HG02943 (cell line): ENCODE results near the gene PIRT.

Experiments used
- ATAC-seq: cut with Tn5 transposase; IDR thresholded peaks from one replicate; pipeline ENCODE4 v1.9.1; 2021; ENCODE audit warnings: mild to moderate bottlenecking, low read depth, moderate library complexity; ENCODE audit not compliant: unreplicated experiment

The PIRT gene

GRCh38 chr17:10824874-10825273 is 13.0 kb downstream of the PIRT start:
- no peak for ATAC-seq

GRCh38 chr17:10821770-10822169 is 16.1 kb downstream of the PIRT start:
- no peak for ATAC-seq

DNA sequence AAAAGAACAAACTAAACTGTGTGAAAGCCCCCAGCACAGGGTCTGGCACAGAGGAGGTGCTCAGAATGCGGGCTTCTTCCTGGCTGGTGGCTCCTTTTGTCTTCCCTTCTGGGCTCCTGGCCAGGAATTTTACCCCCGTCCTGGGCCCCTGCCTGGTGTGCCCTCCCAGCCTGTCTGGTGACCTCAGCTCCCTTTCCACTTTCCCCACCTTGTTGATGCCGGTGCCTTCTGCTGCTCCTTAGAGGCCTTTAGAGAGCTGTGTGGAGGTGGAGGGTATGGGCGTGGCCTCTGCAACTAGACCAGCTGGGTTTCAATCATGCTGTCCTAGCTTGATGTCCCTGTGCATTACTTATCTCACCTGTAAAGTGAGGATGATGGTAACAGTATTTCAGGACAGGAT is 16.8 kb downstream of the PIRT start:
- ATAC-seq = no peak

DNA sequence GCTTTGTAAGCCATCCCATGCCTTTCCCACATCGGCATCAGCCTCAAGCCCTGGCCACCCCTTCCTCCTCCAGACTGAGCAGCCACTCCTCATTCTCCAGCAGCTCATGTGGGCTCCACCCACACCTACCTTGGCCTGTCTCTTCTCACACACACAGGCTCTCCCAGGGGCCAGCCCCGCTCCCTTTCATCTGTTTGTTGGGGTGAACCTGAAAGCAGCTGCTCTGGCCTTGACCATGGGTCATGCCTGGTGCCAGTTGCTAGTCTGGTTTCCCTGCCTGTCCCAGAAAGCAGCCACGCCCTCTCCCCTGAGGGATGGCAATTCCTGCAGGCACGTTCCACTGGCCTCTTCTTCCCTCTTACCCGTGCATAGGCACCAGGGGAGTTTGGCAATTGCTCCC is 22.6 kb downstream of the PIRT start:
- no peak for ATAC-seq

GRCh38 chr17:10814075-10814474 is 23.8 kb downstream of the PIRT start:
- no peak for ATAC-seq

DNA sequence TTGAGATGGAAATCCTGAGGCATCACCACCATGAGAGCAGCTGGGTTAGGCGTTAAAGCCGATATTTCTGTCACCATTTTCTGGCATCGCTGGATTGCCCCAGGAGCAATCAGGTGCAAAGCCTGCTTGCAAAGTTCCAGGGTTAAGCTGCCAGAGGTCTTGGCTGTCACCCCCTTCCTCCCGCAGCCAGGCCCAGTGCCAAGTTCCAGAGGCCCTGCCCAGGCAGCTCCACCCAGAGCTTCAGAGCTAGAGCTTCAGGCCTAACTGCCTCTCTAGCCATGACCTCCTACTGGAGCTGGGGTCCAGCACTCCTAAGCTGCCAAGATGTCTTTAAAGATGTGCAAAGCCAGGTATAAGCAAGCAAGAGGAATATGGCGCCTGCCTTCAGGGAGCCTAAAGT is 25.2 kb downstream of the PIRT start:
- no peak for ATAC-seq

DNA sequence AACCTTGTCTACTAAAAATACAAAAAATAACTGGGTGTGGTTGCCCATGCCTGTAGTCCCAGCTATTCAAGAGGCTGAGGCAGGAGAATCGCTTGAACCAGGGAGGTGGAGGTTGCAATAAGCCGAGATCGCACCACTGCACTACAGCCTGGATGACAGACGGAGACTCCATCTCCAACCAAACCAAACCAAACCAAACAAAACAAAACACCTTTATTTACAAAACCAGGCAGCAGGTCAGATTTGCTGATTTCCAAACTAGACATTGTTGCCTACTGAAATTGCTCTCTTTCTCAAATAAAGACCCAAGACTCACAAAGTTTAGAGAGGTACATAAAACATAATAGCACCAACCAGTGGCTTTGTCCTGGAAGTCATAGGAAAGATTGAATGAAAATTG is 28.3 kb downstream of the PIRT start:
- ATAC-seq = no peak

DNA sequence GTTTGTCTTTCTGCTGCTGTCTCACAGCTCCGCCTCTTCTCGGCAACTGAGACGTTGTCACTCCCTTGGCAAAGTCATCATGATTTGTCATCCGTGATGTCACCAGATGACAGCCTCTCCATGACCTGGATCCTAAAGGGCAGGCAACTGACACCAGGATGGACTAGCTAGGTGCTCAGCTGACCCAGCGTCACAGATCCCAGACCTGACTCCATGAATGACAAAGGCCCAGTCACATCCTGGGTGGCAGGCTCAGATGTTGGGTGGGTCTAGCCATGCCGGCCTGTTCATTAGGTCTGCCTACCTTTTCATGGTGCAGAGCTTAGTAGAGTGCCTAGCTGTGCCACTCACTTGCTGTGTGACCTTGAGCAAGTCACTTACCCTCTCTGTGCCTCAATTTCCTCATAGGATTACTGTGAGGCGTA is 30.2 kb downstream of the PIRT start:
- ATAC-seq = no peak

GRCh38 chr17:10806545-10807262 is 31.2 kb downstream of the PIRT start:
- no peak for ATAC-seq

- ATAC-seq = no peak
These were observed 32.0 kb downstream of the PIRT start for GRCh38 chr17:10805911-10806310.

- ATAC-seq = no peak
These were observed 33.3 kb downstream of the PIRT start for GRCh38 chr17:10804546-10804945.

- no peak for ATAC-seq
These were observed 33.9 kb downstream of the PIRT start, which contains the start of gene TMEM238L for GRCh38 chr17:10803830-10804475. Gene TMEM238L, minus strand, starts transcription at chr17:10804099. Its CDS starts 136 bp downstream, at chr17:10803963.

- no peak for ATAC-seq
These were observed 34.5 kb downstream of the PIRT start for GRCh38 chr17:10803350-10803749.

- ATAC-seq = no peak
These were observed 35.2 kb downstream of the PIRT start for GRCh38 chr17:10802496-10803284.

DNA sequence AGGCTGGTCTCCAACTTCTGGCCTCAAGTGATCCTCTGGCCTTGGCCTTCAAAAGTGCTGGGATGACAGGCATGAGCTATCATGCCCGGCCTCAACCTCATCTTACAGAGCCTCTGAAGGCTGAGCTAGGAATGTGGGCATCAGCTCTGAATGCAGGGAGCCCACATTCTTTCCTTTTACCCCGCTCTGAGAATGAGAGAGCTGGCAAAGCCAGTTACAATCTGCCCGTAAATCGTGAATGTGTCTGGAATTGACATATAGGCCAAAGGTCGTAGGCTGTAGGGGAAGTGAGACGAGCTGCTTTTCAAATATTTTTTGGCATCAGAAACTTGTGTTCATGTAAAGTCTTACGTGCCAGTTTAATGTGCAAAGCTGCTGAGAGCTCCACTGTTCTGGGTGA is 38.5 kb downstream of the PIRT start:
- no peak for ATAC-seq

DNA sequence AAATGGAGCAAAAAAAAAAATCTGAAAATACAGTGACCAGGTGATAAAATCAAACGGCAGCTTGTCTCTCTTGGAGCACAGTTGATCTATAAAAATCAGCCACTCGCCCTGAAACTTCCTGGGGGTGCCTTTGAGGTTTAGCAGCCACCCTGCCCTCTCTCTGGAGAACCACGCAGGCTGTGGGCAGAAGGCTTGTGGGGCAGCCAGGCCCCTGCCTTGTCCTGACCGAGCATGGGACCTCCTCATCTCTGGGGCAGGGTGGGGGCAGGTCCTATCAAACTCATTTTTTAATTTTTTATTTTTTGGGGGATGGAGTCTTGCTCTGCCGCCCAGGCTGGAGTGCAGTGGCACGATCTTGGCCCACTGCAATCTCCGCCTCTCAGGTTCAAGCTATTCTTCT is 39.0 kb downstream of the PIRT start:
- no peak for ATAC-seq

DNA sequence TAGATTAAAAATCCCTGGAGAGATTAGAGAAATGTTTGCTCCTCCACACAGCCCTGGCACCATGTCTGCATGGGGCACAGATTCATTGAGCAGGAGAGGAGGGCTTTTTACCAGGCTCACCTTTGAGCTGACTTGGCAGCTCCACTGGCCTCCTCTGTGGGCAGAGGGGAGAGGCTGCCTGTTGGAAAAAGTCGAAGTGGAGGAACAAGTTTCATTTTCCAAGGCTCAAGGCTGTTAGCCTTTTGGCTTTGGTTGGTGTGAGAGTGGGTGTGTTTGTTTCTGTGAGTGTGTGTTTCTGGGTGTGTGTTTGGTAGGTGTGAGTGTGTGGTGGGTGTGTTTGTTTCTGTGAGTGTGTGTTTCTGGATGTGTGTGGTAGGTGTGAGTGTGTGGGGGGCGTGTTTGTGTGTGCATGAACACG is 39.5 kb downstream of the PIRT start:
- no peak for ATAC-seq

DNA sequence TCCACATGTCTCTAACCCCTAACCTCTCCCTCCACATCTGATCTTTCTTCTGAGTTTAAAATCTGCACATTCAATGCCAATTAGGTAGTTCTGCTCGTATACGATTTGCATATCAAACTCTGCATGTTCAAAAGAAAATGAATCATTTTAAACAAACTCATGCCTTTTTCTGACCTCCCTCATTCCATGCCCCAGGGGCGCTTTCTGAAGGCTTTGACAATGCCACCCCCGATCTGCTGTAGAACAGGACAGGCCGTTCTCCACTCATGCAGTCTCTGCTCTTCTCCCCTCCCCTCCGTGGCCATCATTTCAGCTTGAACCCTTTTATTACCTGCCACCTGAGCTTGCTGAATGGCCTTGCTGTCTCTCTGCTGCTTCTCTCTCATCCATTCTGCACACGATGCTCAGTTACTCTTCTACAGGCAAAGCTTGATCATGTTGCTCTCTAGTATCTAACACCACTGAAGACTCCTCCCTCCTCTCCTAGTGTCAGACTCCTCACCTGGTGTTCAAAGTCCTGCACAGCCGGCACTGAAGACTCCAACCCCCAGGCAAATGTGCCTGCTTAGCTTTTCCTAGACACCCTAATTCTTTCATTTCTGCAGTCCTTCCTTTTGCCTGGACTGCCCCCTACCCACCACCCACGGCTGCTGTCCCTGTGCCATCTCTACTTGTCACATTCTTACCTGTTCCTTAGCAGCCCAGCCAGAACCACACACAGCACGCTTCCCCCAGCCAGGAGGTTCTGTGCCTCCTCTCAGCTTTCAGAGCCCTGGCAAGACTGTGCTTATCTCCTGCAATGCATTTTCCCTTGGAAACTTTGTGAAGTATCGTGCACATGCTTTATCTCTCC is 40.2 kb downstream of the PIRT start:
- ATAC-seq = no peak

GRCh38 chr17:10793816-10794215 is 44.1 kb downstream of the PIRT start:
- ATAC-seq = no peak

- no peak for ATAC-seq
These were observed 44.6 kb downstream of the PIRT start for GRCh38 chr17:10793256-10793655.
